ENCODE measurements around the gene MC3R. TPM values are rescaled to one million over a fixed set of nuclear protein-coding genes. Genes with fewer than 3 reads are reported as not detected.
"Not testable (repeated sequence)": the region's sequence is repeated elsewhere in the genome, so short reads cannot be mapped to it uniquely, and the experiment has no call there.

MC3R gene
- total RNA-seq = not detected in 2 replicates

DNA sequence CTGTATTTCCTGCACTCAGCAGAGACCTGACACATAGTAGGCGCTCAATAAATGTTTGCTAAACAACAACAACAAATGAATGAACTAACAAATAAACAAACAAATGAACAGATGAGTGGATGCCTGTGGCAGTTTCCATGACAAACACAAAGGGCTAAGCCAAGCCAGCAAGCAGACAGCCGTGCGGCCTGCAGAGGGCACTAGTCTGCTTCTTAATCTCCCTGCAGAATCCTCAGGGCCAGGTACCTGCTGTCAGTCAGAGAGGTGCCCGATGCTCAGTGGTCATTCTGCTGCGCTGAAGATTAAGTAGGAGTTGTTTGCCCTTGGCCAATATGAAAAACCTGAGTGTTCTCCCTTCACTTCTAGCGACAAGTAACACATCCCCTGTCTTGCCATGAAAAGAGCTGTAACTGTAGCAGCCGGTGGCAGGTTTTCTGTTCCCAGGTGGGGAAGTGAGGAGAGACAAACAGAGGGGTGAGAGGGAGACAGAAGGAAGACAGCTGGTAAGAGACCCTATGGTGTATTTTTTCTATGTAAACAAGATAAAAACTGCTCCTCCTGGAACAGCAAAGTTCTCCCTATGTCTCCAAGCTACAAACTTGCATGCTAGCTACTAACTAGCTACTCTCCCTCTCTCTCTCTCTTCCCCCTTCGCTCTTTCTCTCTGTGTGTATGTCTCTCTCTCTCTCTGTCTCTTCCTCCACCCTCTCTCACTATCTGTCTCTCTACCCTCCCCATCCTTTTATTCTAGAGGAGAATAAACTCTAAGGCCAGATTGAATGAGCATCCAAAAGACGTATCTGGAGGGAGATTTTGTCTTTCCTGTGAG, at the start of gene MC3R:
Gene MC3R (plus strand): TSS at position 779 of the 829 bp plus-strand sequence. CDS start 112 bp downstream, outside the sequence.
- intact Hi-C loops (cut with micrococcal nuclease) = loop anchor here (1.0 to 10.0 kb wide), 4 partner anchors 96 to 329 kb away; partner anchors contain the start of gene FAM210B
- no peak within 1 kb of the TSS for H3K27ac Mint-ChIP-seq
- H3K36me3 Mint-ChIP-seq (ENCODE audit: low read depth) = no peaks in the 10 kb centered on the region

DNA sequence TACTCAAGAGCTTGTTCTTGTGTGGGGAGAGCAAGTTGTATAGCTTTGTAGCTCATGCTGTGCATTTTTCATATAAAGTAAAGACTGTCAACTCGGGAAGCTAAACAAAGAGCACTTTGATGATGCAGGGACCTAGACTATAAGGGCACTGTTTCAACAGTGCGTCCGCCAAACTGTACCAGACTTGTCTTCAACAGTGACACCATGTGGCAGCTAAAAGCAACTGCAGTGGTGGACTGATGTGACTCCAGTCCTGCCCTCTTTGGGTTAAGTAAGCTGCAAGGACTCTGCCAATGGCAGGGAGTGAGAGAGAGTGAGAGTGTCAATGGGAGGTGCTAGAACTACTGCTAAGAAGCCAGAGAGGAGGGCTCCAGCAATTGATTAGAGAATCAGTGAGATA, 48.1 kb upstream of the MC3R start:
- Mint-ChIP-seq H3K4me3 (no peak overlapping the region), H3K4me1 (ENCODE audit: low read depth) (no peaks in the 10 kb centered on the region), H3K9me3 (peaks cover 36% of the 10 kb centered on the region), H3K27ac (no peak overlapping the region), H3K36me3 (ENCODE audit: low read depth) (no peaks in the 10 kb centered on the region), H3K27me3 (ENCODE audit: insufficient read depth) (no peaks in the 10 kb centered on the region)
- DNase-seq (ENCODE audit: low spot score) = no peak
- intact Hi-C loops (cut with micrococcal nuclease) = no loop called here

More for the DNA sequence above, at the start of gene MC3R:
- peaks cover 3% of the 10 kb centered on the region for H3K27me3 Mint-ChIP-seq (ENCODE audit: insufficient read depth)
- no peaks in the 10 kb centered on the region for H3K4me1 Mint-ChIP-seq (ENCODE audit: low read depth)
- H3K4me3 Mint-ChIP-seq = no peak within 1 kb of the TSS
- no peaks in the 10 kb centered on the region for H3K9me3 Mint-ChIP-seq
- peak; percentile 14 for DNase-seq (ENCODE audit: low spot score)

DNA sequence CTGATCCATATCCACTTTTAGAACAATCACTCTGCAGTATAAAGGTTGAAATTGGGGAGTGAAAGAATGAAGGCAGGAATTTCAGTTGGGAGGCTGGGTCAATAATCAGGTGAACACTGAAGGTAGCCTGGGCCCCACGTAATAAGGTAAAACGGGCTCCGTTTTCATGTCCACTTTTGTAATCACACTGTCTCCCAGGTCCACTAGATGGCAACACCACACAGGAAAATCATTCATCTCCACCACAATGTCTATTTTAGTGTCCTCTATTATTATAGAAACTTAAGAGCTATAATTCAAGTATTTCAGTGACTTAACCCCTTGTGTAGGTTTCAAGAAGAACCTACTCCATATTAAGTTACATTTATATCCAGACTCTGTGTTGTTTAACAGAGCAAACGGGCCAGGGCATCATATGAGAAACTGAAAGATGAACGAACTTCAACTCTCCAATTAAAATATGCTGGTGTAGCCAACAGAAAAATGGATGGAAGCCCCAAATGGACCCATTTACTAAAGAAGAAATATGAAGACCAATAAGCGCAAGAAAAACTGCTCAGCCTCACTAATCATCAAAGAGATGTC, 45.9 kb upstream of the MC3R start:
- DNase-seq (ENCODE audit: low spot score) = no peak
- Mint-ChIP-seq H3K27me3 (ENCODE audit: insufficient read depth) (no peaks in the 10 kb centered on the region), H3K4me1 (ENCODE audit: low read depth) (no peaks in the 10 kb centered on the region), H3K4me3 (no peak overlapping the region), H3K36me3 (ENCODE audit: low read depth) (no peaks in the 10 kb centered on the region), H3K9me3 (peaks cover 33% of the 10 kb centered on the region), H3K27ac (no peak overlapping the region)
- intact Hi-C loops (cut with micrococcal nuclease) = no loop called here

GRCh38 chr20:56204206-56204605, 44.3 kb upstream of the MC3R start:
- H3K27me3 Mint-ChIP-seq (ENCODE audit: insufficient read depth) = no peaks in the 10 kb centered on the region

GRCh38 chr20:56205346-56205745, 43.2 kb upstream of the MC3R start:
- intact Hi-C loops (cut with micrococcal nuclease) = no loop called here
- Mint-ChIP-seq H3K4me3 (no peak overlapping the region), H3K27me3 (ENCODE audit: insufficient read depth) (no peaks in the 10 kb centered on the region), H3K4me1 (ENCODE audit: low read depth) (no peaks in the 10 kb centered on the region), H3K9me3 (peaks cover 14% of the 10 kb centered on the region), H3K36me3 (ENCODE audit: low read depth) (no peaks in the 10 kb centered on the region), H3K27ac (no peak overlapping the region)
- no peak for DNase-seq (ENCODE audit: low spot score)

More at GRCh38 chr20:56204206-56204605, 44.3 kb upstream of the MC3R start:
- intact Hi-C loops (cut with micrococcal nuclease) = no loop called here
- Mint-ChIP-seq H3K4me3 (no peak overlapping the region), H3K4me1 (ENCODE audit: low read depth) (no peaks in the 10 kb centered on the region), H3K9me3 (peaks cover 25% of the 10 kb centered on the region), H3K27ac (no peak overlapping the region), H3K36me3 (ENCODE audit: low read depth) (no peaks in the 10 kb centered on the region)
- no peak for DNase-seq (ENCODE audit: low spot score)

DNA sequence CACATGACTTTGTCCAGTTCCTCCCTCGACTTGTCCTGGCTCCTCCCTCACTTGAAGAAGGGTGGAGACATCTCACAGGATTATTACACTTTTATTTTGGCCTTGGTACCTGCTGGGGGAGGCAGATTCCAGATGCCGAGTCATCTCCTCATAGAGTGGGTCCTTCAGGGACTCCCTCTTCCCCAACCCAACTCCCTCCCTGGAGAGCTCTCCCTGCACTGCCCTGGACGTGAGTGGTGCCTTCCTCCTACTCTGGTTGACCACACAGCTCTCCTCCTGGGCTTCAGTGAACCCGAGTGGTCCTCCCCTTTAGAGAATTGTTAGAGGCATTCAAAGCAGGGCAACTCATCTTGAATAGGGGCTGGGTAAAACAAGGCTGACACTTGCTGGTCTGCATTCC, 40.9 kb upstream of the MC3R start:
- DNase-seq (ENCODE audit: low spot score) = no peak
- no peak overlapping the region for H3K27ac Mint-ChIP-seq
- no peaks in the 10 kb centered on the region for H3K27me3 Mint-ChIP-seq (ENCODE audit: insufficient read depth)
- intact Hi-C loops (cut with micrococcal nuclease) = no loop called here
- no peaks in the 10 kb centered on the region for H3K4me1 Mint-ChIP-seq (ENCODE audit: low read depth)
- H3K36me3 Mint-ChIP-seq (ENCODE audit: low read depth) = no peaks in the 10 kb centered on the region
- no peak overlapping the region for H3K4me3 Mint-ChIP-seq
- peaks cover 2% of the 10 kb centered on the region for H3K9me3 Mint-ChIP-seq

DNA sequence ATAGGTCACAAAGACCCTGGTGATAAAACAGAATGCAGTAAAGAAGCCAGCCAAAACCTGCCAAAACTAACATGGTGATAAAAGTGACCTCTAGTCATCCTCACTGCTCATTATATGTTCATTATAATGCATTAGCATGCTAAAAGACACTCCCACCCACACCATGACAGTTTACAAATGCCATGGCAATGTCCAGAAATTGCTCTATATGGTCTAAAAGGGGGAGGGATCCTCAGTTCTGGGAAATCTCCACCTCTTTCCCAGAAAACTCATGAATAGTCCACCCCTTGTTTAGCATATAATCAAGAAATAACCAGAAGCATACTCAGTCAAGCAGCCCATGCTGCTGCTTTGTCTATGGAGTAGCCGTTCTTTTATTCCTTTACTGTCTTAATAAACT, 40.4 kb upstream of the MC3R start:
- intact Hi-C loops (cut with micrococcal nuclease) = no loop called here
- Mint-ChIP-seq H3K27ac (no peak overlapping the region), H3K9me3 (no peaks in the 10 kb centered on the region), H3K36me3 (ENCODE audit: low read depth) (no peaks in the 10 kb centered on the region), H3K4me3 (no peak overlapping the region), H3K4me1 (ENCODE audit: low read depth) (no peaks in the 10 kb centered on the region), H3K27me3 (ENCODE audit: insufficient read depth) (no peaks in the 10 kb centered on the region)
- DNase-seq (ENCODE audit: low spot score) = no peak

DNA sequence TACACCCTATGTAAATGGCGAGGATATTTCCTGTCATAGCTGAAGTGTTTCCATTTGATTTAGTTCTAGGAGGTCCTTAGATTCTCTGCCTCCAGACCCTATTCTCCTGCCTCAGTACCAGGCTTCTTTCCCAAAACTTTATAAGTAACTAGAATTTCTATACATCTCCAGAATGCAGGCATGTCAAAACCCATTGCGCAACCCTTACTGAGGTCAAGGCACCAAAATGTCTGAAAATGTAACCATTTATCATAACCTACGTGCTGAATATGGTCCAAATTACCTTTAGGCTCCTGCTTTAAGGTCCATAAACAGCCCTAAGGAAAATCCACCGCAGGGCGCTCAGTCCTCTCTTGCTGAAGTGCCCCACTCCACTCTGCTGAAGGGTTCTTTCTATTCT, 37.5 kb upstream of the MC3R start:
- no peaks in the 10 kb centered on the region for H3K9me3 Mint-ChIP-seq
- no peak overlapping the region for H3K27ac Mint-ChIP-seq
- no peaks in the 10 kb centered on the region for H3K4me1 Mint-ChIP-seq (ENCODE audit: low read depth)
- intact Hi-C loops (cut with micrococcal nuclease) = no loop called here
- no peaks in the 10 kb centered on the region for H3K36me3 Mint-ChIP-seq (ENCODE audit: low read depth)
- no peak overlapping the region for H3K4me3 Mint-ChIP-seq
- DNase-seq (ENCODE audit: low spot score) = no peak
- H3K27me3 Mint-ChIP-seq (ENCODE audit: insufficient read depth) = no peaks in the 10 kb centered on the region

GRCh38 chr20:56212091-56212490, 36.4 kb upstream of the MC3R start:
- no peak for DNase-seq (ENCODE audit: low spot score)
- H3K36me3 Mint-ChIP-seq (ENCODE audit: low read depth) = no peaks in the 10 kb centered on the region
- no peak overlapping the region for H3K4me3 Mint-ChIP-seq

GRCh38 chr20:56213321-56213720, 35.2 kb upstream of the MC3R start:
- no peak overlapping the region for H3K27ac Mint-ChIP-seq
- no peaks in the 10 kb centered on the region for H3K36me3 Mint-ChIP-seq (ENCODE audit: low read depth)
- intact Hi-C loops (cut with micrococcal nuclease) = no loop called here
- DNase-seq (ENCODE audit: low spot score) = no peak
- H3K27me3 Mint-ChIP-seq (ENCODE audit: insufficient read depth) = no peaks in the 10 kb centered on the region
- no peaks in the 10 kb centered on the region for H3K9me3 Mint-ChIP-seq
- H3K4me1 Mint-ChIP-seq (ENCODE audit: low read depth) = no peaks in the 10 kb centered on the region
- no peak overlapping the region for H3K4me3 Mint-ChIP-seq

More at GRCh38 chr20:56212091-56212490, 36.4 kb upstream of the MC3R start:
- H3K27me3 Mint-ChIP-seq (ENCODE audit: insufficient read depth) = no peaks in the 10 kb centered on the region
- H3K4me1 Mint-ChIP-seq (ENCODE audit: low read depth) = no peaks in the 10 kb centered on the region
- H3K9me3 Mint-ChIP-seq = no peaks in the 10 kb centered on the region
- no peak overlapping the region for H3K27ac Mint-ChIP-seq
- intact Hi-C loops (cut with micrococcal nuclease) = no loop called here

DNA sequence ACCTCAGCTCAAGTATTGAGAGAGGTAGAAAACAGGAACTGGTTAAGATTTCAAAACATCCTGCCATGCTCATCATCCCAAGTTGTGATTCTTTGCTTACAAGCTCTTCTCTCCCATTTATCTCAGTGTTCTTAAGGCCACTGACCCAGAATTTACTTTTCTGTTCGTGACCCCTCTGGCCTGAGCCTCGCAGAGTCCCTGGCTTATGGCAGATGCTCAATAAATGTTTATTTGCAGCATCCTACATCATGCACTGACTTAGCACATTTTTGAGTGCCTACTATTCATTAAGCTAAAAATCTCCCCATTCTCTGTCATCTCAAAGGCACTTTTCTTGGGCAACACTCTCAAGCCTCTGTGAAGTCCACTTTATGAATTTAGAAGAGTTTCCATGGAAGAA, 33.4 kb upstream of the MC3R start:
- H3K27me3 Mint-ChIP-seq (ENCODE audit: insufficient read depth) = no peaks in the 10 kb centered on the region

GRCh38 chr20:56217829-56218228, 30.7 kb upstream of the MC3R start:
- intact Hi-C loops (cut with micrococcal nuclease) = no loop called here
- H3K4me1 Mint-ChIP-seq (ENCODE audit: low read depth) = no peaks in the 10 kb centered on the region

More for the DNA sequence above, 33.4 kb upstream of the MC3R start:
- DNase-seq (ENCODE audit: low spot score) = no peak
- peaks cover 4% of the 10 kb centered on the region for H3K9me3 Mint-ChIP-seq
- no peak overlapping the region for H3K27ac Mint-ChIP-seq
- intact Hi-C loops (cut with micrococcal nuclease) = no loop called here
- no peaks in the 10 kb centered on the region for H3K4me1 Mint-ChIP-seq (ENCODE audit: low read depth)
- H3K36me3 Mint-ChIP-seq (ENCODE audit: low read depth) = no peaks in the 10 kb centered on the region
- H3K4me3 Mint-ChIP-seq = no peak overlapping the region

GRCh38 chr20:56221186-56221585, 27.3 kb upstream of the MC3R start:
- H3K27me3 Mint-ChIP-seq (ENCODE audit: insufficient read depth); H3K36me3 Mint-ChIP-seq (ENCODE audit: low read depth); H3K9me3 Mint-ChIP-seq; intact Hi-C loops (cut with micrococcal nuclease); H3K27ac Mint-ChIP-seq; DNase-seq (ENCODE audit: low spot score); H3K4me3 Mint-ChIP-seq; H3K4me1 Mint-ChIP-seq (ENCODE audit: low read depth): not testable (repeated sequence)

More at GRCh38 chr20:56217829-56218228, 30.7 kb upstream of the MC3R start:
- Mint-ChIP-seq H3K36me3 (ENCODE audit: low read depth) (no peaks in the 10 kb centered on the region), H3K27ac (no peak overlapping the region), H3K4me3 (no peak overlapping the region), H3K9me3 (peaks cover 9% of the 10 kb centered on the region), H3K27me3 (ENCODE audit: insufficient read depth) (no peaks in the 10 kb centered on the region)
- DNase-seq (ENCODE audit: low spot score) = no peak
